Left lung (tissue), 10 donors: ENCODE data around the gene HSPB9. TPM values are rescaled to one million over a fixed set of nuclear protein-coding genes. Genes with fewer than 3 reads are reported as not detected.

Source experiments
- ATAC-seq: fragments of 200-7000 bp; cut with Tn5 transposase; one replicate; pipeline ENCODE4 v1.9.1; 2020; ENCODE audit warnings: moderate library complexity
- DNase-seq, 4 donors: peaks; one replicate each; pipeline ENCODE4 v3.0.0-alpha.2; 2013 to 2020
- H3K27ac ChIP-seq, 2 donors: fragments of 200-600 bp; sonication (generic) in 1 of 2; one replicate each; pipeline versions ENCODE4 v1.5.0 to v1.8.0; 2020 to 2021
- H3K27me3 ChIP-seq, 2 donors: fragments of 200-600 bp; sonication (generic) in 1 of 2; one replicate each; pipeline versions ENCODE4 v1.5.0 to v1.8.0; 2020 to 2021
- H3K36me3 ChIP-seq, 2 donors: fragments of 200-600 bp; sonication (generic) in 1 of 2; one replicate each; pipeline versions ENCODE4 v1.5.0 to v1.8.0; 2020 to 2021
- H3K4me1 ChIP-seq, 2 donors: fragments of 200-600 bp; one replicate each; pipeline ENCODE4 v1.8.0; 2021
- H3K4me3 ChIP-seq, 2 donors: fragments of 200-600 bp; sonication (generic) in 1 of 2; one replicate each; pipeline versions ENCODE4 v1.5.0 to v1.8.0; 2020 to 2021; ENCODE audit warnings: mild to moderate bottlenecking in 1 of 2
- H3K9me3 ChIP-seq, 2 donors: fragments of 200-600 bp; sonication (generic) in 1 of 2; one replicate each; pipeline versions ENCODE4 v1.5.0 to v1.8.0; 2020 to 2021
- intact Hi-C, 2 donors: fragments of 100-400 bp; cut with DNase I; formaldehyde crosslinking; loops; one replicate each; pipeline versions ENCODE4 v1.11.2 to v1.14.2; 2022
- polyA plus RNA-seq, 6 donors: library from polyadenylated mRNA; unstranded; fragments of 120-200 nt; gene quantifications; one replicate each; pipeline ENCODE4 v1.2.1, GENCODE V29; 2013; ENCODE audit not compliant: insufficient read length in 6 of 6
- total RNA-seq, 2 donors: library from RNA; stranded (reverse); fragmentation: NEBNext Ultra II Directional; extraction: Animal tissue kit (Norgen Biotek cat#: 25700); gene quantifications; one replicate each; pipeline ENCODE4 v1.2.1, GENCODE V29; 2021
- TF ChIP-seq, protein P1 (sequence below), 2 donors: fragments of 200-600 bp; sonication (generic) in 1 of 2; IDR thresholded peaks; one replicate each; pipeline versions ENCODE4 v1.5.0 to v1.8.0; 2021; ENCODE audit warnings: antibody characterized with exemption in 2 of 2
- donor health status: DM: no; HTN: yes; CAD: no.
- donor health status: DM: no; HTN: no; CAD: no.

HSPB9 gene
- total and polyA plus RNA-seq, 8 donors, result 0.24 to 0.43 (median 0.36) TPM; not detected in 2

DNA sequence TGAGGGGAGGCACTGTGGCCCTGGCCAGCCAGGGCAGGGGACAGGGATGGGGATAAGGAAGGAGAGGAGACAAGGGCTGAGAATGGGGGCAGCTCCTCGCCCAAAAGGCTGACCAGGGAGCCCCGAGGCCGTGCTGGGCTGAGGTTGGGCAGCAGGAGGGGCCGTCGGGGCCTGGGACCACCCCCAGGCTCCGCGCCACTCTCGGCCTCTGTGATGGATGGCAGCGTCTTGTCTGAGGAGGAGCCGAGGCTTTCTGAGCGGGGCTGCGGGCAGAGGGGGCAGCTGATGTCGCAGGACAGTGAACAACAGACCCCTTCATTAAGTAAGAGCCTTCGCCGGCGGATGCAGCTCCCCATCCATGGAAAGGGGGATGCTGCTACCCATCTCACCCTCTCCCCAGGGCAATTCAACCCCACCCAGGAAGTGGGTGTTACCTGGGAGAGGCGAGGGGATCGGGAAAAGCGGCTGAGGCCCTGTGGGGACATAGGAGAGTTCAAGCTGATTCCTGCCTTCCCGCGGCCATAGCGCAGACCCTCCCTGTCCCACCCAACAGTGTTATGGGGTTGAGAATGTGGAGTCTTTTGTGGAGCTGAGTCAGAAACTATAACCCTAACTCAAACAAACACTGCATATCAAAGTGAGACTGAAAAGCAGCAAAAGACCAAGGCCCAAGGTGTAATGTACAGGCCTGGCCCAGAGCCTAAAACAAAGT, 41.2 kb downstream of the HSPB9 start:
- TF ChIP-seq, protein P1, sequence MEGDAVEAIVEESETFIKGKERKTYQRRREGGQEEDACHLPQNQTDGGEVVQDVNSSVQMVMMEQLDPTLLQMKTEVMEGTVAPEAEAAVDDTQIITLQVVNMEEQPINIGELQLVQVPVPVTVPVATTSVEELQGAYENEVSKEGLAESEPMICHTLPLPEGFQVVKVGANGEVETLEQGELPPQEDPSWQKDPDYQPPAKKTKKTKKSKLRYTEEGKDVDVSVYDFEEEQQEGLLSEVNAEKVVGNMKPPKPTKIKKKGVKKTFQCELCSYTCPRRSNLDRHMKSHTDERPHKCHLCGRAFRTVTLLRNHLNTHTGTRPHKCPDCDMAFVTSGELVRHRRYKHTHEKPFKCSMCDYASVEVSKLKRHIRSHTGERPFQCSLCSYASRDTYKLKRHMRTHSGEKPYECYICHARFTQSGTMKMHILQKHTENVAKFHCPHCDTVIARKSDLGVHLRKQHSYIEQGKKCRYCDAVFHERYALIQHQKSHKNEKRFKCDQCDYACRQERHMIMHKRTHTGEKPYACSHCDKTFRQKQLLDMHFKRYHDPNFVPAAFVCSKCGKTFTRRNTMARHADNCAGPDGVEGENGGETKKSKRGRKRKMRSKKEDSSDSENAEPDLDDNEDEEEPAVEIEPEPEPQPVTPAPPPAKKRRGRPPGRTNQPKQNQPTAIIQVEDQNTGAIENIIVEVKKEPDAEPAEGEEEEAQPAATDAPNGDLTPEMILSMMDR (IDR thresholded peaks at IDR 0.05), result no peak
- ATAC-seq, result no peak
- Histone ChIP-seq H3K9me3 (no peaks in the 10 kb centered on the region), H3K36me3 (no peaks in the 10 kb centered on the region), H3K27ac (no peak overlapping the region), H3K27me3 (no peaks in the 10 kb centered on the region), H3K4me1 (peaks cover 0 to 21% of the 10 kb centered on the region in 2 donors), H3K4me3 (no peak overlapping the region)
- intact Hi-C loops, result no loop called here
- DNase-seq, result no peak

DNA sequence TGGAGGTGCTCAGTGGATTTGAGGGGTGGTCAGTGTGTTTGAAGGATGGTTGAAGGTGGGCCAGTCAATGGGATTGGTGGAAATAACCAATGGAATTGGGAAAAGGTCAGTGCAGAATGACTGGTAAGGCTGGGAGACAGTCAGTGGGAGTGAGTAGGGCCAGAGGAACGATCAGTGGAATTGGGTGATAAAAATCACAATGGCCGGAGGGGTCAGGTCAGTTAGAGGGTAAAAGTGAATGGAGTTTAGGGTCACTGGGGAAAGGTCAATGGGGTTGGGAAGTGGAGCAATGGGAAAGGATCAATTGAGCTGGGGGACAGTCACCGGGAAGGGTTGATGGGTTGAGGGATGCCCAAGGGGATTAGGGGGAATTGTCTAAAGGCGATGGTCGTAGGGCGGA, 43.1 kb downstream of the HSPB9 start:
- Histone ChIP-seq H3K9me3 (no peaks in the 10 kb centered on the region), H3K4me1 (peaks cover 0 to 21% of the 10 kb centered on the region in 2 donors), H3K36me3 (no peaks in the 10 kb centered on the region), H3K27me3 (no peaks in the 10 kb centered on the region), H3K4me3 (no peak overlapping the region), H3K27ac (no peak overlapping the region)
- no peak for DNase-seq
- TF ChIP-seq, protein P1 (IDR thresholded peaks at IDR 0.05), result no peak
- ATAC-seq, result no peak
- intact Hi-C loops, result no loop called here

DNA sequence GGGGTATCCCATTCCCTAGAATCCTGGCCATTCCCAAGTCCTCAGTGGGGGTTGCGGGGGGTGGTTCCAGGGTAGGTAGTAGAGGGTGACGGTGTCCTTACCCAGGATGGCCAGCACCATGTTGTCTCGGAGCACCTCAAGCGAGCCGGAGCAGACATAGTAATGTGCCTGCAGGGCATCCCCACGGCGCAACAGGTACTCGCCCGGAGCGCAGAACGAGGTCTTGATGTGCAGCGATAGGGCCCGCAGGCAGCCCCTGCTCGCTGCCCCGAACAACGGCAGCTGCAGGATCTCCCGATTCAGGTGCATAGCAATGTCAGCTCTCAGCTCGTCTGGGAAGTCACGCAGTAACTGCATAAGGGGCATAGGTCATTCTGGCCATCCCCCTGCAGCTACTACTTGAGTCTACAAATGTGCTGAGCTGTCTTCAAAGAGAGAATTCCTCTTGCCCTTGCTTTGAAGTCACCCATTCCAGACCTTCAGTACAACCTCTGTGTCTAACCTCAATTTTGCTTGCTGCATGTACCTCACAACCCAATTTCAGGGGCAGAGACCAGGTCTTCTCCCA, 43.7 kb downstream of the HSPB9 start:
- Histone ChIP-seq H3K4me1 (peaks cover 0 to 18% of the 10 kb centered on the region in 2 donors), H3K9me3 (no peaks in the 10 kb centered on the region), H3K27me3 (no peaks in the 10 kb centered on the region), H3K36me3 (no peaks in the 10 kb centered on the region), H3K4me3 (no peak overlapping the region), H3K27ac (no peak overlapping the region)
- DNase-seq (no peak), ATAC-seq (no peak)
- TF ChIP-seq, protein P1 (IDR thresholded peaks at IDR 0.05), result no peak
- intact Hi-C loops, result no loop called here

DNA sequence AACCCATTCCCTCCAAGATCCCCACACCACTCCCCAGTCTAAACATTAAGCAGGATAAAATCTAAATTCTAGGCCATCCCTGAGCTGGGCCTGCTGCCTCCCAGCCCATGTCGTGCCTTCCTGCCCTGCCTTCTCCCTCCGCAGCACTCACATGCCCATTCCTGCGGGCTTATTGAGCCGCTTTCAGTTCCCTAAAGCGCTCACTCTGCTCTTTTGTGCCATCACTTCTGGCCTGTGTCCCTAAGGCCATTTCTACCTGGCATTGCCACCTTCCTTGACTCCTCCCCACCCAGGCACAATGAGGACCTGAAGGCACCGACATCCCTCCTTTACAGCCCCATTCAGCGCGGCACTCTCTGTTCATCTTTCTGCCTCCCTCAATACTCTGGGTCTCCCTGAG, 45.2 kb downstream of the HSPB9 start:
- Histone ChIP-seq H3K4me1 (peaks cover 0 to 3% of the 10 kb centered on the region in 2 donors), H3K9me3 (no peaks in the 10 kb centered on the region), H3K27ac (no peak overlapping the region), H3K27me3 (no peaks in the 10 kb centered on the region), H3K36me3 (no peaks in the 10 kb centered on the region), H3K4me3 (no peak overlapping the region)
- TF ChIP-seq, protein P1 (IDR thresholded peaks at IDR 0.05), result no peak
- ATAC-seq, result peak; percentile 40
- intact Hi-C loops, result no loop called here
- DNase-seq, result no peak

DNA sequence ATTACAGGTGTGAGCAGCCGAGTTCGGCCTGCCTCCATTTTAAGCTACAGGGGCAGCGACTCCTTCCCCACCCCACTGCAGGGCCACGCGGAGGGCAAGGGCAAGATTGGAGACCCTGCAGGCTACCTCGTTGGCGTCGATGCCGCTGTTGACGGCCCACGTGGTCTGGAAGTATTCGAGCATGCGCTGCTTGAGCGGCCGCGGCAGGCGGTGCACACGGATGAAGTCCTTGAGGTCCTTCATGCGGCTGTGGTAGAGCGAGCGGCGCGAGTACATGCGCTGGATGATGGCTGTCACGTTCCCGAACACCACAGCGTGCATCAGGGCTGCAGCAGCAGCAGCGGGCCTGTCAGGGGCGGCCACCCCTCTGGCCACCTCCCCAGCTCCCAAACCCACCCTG, 46.7 kb downstream of the HSPB9 start:
- peaks cover 0 to 3% of the 10 kb centered on the region in 2 donors for H3K4me1 ChIP-seq
- DNase-seq, result no peak

More for the DNA sequence above, 46.7 kb downstream of the HSPB9 start:
- no peaks in the 10 kb centered on the region for H3K27me3 ChIP-seq
- H3K4me3 ChIP-seq, result no peak overlapping the region
- TF ChIP-seq, protein P1 (IDR thresholded peaks at IDR 0.05), result no peak
- H3K27ac ChIP-seq, result no peak overlapping the region
- no peaks in the 10 kb centered on the region for H3K36me3 ChIP-seq
- H3K9me3 ChIP-seq, result no peaks in the 10 kb centered on the region
- intact Hi-C loops, result no loop called here
- ATAC-seq, result no peak
